Mesenteric fat pad (tissue), 1 donor: Measurements from ENCODE around the gene CNDP2. TPM values are rescaled to one million over a fixed set of nuclear protein-coding genes. Genes with fewer than 3 reads are reported as not detected.

Experiments used
- DNase-seq: peaks from one replicate; pipeline ENCODE4 v3.0.0-alpha.2; 2020; ENCODE audit warnings: low spot score
- total RNA-seq: library from RNA; stranded (reverse); fragmentation: NEBNext Ultra II Directional; extraction: Animal tissue kit (Norgen Biotek cat#: 25700); gene quantifications from one replicate; pipeline ENCODE4 v1.2.1, GENCODE V29; 2021
- donor health status: DM: yes; HTN: yes; CAD: no.

CNDP2 gene
- total RNA-seq, 1 donor from 2014 or later = 164 TPM

DNA sequence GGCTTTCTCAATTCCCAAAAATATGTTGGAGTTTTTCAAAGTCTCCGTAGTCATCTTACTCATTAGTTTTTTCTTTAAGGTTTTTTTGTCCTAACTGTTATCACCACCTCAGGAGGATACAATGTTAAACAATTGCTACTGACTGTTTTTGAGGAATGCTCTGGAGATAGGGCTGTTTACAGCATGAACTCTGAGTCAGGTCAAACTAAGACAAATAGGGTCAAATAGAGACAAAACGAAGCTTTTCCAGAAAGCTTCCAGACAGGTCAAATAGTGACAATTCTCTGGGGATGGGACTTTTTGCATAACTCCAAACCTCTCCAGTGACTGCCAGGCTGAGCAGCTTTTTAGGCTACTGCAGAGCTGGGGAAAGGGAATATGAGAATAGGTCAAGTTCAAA lies 23.9 kb upstream of the CNDP2 start:
- DNase-seq = no peak

- DNase-seq = no peak
Observed at GRCh38 chr18:74473976-74474640, 22.1 kb upstream of the CNDP2 start.

GRCh38 chr18:74476140-74476539 lies 20.0 kb upstream of the CNDP2 start:
- no peak for DNase-seq

DNA sequence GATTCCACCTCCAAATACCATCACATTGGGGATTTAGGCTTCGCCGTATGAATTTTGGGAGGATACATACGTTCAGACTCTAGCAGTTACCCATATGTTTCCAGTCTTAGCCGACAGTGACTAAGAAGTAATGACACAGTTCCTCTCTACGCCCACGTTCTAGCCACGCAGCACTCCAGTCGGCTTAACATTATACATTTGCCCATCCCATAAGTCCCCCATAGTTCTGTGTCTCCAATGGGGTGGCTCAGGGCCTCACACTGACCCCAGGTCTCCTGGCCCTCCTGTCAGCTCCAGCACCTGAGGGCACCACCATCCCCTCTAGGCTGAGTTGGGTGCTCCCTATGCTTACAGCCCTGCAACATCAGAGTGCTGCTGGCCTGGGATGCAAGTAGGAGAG lies 18.4 kb upstream of the CNDP2 start:
- no peak for DNase-seq

DNA sequence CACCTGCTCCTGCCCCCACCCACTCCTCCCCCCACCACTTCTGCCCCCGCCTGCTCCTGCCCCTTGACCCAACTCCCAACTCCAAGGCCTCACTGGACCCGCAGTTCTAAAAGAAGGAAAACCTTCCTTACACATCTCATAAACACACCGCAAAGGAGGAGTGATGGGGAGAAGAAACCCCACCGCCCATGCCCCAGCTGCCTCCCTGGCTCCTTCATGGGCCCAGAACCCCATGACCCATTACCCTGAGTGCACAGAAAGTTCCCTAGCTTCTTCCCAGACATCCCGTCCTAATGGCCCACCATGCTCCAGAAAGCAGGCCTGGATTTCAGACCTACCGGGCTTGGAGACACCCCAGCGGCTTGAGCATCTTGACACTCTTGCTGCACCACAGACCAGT lies 17.8 kb upstream of the CNDP2 start:
- DNase-seq = no peak

DNA sequence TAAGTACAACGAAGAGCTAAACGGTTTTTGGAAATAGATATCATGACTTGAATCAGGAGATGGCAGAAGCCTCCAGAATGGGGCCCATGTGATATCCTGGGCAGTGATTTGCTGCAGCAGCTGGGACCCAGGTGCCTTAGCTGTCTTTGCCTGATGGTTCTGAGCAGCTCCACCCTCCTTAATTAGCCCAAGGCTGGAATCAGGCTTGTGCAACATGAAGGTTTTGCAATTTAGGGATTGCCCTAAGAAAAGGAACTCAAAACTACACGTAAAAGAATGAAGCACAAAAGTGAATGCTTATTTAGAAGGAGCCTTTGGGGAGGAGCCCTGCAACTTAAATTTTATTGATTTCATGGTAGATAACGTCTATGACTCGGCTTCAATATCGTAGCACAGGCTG lies 17.3 kb upstream of the CNDP2 start:
- DNase-seq = no peak

GRCh38 chr18:74479486-74480148 lies 16.5 kb upstream of the CNDP2 start:
- no peak for DNase-seq

DNA sequence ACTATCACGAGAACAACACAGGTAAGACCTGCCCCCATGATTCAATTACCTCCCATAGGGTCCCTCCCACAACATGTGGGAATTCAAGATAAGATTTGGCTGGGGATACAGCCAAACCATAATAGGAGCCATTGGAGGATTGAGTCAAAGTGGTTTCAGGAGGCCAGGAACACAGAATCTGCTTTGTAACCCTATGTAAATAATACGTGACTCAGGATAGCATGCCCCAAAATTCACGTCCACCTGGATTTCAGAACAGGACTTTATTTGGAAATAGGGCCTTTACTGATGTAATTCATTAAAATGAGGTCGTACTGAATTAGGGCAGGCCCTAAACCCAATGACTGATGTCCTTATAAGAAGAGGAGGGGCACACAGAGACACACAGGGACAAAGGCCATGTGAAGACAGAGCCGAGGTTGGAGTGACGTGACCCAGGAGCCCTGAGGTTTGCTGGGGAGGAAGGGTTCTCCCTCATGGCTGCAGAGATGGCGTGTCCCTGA lies 16.0 kb upstream of the CNDP2 start:
- DNase-seq = no peak

DNA sequence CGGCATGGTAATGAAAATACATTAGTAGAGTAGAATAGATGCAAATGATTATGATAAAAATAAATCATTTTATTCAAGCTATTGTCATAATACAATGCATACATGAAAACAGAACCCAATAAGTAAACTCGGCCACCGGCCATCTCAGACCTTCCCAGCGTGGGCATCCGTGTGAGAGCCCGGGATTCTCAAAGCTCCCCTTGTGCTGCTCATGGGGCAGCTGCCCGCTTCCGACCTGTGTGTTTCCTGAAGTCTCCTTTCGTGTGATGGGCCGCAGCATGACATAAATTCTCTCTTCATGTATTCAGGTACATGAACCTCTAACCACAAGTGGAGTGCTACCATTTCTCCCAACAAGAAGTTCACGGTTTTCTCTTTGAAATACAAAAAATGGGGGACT lies 13.5 kb upstream of the CNDP2 start:
- no peak for DNase-seq

- no peak for DNase-seq
Observed at GRCh38 chr18:74486119-74486849, 9.9 kb upstream of the CNDP2 start.

DNA sequence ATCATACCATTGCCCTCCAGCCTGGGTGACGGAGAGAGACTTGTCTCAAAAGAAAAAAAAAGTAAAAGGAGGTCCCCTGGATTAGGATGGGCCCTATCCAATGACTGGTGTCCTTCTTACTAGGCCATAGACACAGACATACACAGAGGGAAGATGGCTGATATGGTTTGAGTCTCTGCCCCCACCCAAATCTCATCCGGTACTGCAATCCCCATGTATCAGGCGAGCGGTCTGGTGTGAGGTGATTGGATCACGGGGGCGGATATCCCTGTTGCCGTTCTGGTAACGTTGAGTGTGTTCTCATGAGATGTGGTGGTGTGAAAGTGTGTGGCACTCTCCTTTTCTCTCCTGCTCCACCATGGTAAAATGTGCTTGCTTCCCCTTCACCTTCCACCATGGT lies 7.8 kb upstream of the CNDP2 start:
- no peak for DNase-seq

GRCh38 chr18:74488864-74489263 lies 7.3 kb upstream of the CNDP2 start:
- DNase-seq = no peak

DNA sequence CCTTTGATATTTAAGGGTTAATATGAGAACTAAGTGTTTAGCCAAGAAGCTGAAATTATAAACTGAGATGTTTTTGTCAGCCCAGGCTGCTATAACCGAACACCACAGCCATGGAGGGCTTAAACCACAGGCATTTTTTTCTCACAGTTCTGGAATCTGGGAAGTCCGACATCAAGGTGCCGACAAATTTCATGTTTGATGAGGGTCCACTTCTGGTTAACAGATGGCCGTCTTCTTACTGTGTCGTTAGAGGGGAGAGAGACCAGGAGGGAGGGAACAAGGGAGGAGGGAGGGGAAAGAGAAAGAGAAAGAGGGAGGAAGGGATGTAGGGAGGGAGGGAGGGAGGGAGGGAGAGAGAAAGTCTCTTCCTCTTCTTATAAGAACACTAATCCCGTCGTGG lies 6.5 kb upstream of the CNDP2 start:
- no peak for DNase-seq

DNA sequence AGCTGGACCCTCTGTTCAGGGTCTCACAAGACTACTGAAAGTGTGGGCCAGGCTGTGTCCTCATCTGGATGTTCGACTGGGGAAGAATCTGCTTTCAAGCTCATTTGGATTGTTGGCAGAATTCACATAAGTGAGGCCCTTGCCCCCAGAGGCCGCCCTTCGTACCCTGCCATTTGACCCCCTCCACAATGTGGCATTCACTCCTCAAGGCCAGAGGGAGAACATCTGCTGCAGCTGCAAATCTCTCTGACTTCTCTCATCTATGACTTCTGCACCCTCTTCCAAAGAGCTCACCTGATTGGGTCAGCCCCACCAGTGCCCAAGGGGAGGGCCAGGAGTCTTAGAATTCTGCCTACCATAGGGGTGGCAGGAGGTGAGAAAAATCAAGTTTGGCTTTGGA lies 3.9 kb upstream of the CNDP2 start:
- DNase-seq = no peak

GRCh38 chr18:74493689-74494088 lies 2.5 kb upstream of the CNDP2 start:
- no peak for DNase-seq

DNA sequence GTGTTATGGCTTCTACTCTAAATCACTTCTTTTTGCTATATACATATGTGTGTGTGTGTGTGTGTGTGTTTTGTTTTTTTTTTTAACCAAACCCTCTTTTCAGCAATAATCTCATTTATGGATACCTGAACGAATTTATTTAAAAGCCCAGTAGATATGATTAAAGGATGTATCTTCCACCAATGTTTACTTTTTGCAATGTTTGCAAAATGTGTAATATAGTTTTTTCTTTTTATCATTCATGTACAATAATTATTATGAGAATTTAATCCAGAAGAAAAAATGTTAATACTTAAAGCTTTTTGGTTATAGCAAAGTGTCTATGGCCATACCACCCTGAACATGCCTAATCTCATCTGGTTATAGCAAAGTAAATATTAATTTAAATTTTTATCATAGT lies 1.6 kb upstream of the CNDP2 start:
- DNase-seq = no peak

DNA sequence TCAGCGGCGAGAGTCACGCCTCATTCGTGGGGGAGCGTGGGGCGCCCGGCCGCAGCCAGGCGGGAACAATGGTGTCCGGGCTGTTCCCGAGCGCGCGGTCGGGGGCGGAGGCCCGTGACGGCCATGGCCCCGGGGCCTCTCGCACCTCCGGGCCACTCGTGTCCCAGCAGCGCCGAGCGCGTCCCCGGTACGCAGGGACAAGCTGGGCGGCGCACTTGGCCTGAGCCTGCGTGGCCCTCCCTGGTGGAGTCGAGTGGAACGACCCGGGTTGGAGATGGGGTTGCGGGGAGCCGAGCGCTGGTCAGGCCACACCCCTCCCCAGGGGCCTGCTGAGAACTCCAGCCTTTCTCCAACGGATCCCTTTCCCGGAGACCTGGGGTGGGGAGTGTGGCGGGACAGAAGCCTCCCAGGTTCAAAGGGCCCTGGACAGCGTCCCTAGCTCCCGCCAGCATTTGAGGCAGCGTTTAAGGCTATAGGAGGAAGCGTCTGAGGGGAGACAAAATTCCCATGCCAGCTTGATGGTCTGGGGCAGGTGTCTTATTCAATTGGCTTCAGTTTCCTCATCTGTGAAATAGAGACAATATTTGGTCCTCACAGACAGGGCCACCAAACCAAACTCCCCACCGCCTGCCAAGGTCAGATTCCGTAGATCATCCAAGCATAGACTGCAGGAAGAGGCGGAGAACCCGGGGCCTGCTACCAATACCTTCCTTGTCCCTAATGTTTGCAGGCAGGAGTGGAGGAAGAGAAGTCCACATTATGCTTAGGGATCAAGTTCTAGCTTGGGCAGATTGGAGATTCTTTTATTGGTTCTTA lies 553 bp downstream of the CNDP2 start:
- peak; percentile 93 for DNase-seq

DNA sequence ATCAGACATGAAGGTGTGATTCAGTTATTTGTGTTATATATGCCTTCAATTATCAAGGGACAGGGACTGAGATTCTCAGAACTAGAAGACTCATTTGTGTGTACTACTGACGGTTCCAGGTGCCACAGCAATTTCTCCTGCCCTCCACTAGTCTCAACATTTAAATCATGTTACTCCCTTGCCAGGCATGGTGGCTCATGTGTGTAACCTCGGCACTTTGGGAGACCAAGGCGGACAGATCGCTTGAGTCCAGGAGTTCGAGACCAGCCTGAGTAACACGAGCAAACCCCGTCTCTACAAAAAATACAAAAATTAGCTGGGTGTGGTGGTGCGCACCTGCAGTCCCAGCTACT lies 1.1 kb downstream of the CNDP2 start:
- DNase-seq = no peak

GRCh38 chr18:74497778-74498177 lies 1.6 kb downstream of the CNDP2 start:
- DNase-seq = no peak

DNA sequence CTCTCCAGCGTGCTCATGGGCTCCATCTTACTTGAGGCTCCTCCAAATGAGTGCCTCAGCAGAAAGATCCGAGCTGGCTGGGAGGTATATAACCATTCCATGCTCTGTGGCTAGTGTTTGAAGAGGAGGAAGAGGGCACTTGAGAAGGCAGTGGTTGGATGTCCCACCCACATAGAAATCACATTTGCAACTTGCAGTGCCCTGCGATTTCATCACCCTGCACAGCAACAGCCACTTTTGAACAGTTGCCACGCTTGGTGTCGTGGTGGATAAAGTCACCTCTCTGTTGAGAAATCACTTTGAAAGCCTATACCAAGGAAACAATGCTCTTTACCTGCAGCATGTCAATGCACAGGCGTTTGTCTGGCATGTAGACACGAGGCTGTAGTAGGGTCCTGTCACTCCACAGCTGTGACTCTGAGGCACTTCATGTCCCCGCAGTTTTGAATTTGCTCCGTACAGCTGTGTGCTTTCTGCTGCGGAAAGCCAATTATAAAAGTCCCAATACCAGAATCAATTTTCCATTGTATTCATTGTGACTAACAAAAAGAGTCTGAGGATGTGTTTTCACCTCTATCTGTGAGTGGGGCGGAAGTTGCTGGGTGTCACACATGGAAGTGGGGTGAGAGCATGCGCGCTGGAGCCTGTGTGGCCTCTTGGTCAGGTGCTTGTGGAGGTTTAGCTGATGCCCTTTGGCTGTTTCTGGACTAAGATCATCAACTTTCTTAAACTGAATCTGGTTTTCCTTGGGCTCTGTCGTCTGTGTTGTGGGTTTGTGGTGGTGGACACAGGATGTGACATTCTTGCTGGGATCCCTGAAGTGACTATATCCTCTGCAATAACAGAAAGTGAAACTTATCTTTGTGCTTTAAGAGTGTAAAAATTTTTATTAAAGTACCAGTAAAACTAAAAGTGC lies 2.8 kb downstream of the CNDP2 start:
- no peak for DNase-seq

GRCh38 chr18:74499633-74500032 lies 3.5 kb downstream of the CNDP2 start:
- DNase-seq = no peak
